ENCODE data around the gene ATG4C. TPM values are rescaled to one million over a fixed set of nuclear protein-coding genes. Genes with fewer than 3 reads are reported as not detected.

Gene ATG4C
- total and polyA plus RNA-seq, 10 of the 15 experiments (the other 5 are each of a cell fraction or from before 2014, with no cell fraction given), result 8.1 to 30.9 (median 18.9) TPM

GRCh38 chr1:62852253-62852652 is 68.3 kb downstream of the ATG4C start:
- BruUV-seq (replicated peaks), result no TSS peak
- no peak overlapping the region for H3K27ac ChIP-seq (ENCODE audit: control insufficient read depth, insufficient read depth)
- H3K4me2 ChIP-seq (ENCODE audit: control insufficient read depth, insufficient read depth), result no peak overlapping the region
- H3K9ac ChIP-seq (ENCODE audit: control insufficient read depth, insufficient read depth, low read length), result no peak overlapping the region
- H3K27me3 ChIP-seq (replicated peaks in 1 of 2; ENCODE audit: control insufficient read depth in 2 of 2, insufficient read depth in 2 of 2, low read length in 1 of 2), result no peaks in the 10 kb centered on the region
- POLR2A ChIA-PET, result no interaction called here
- no peaks in the 10 kb centered on the region for H3K36me3 ChIP-seq (ENCODE audit: control insufficient read depth in 2 of 2, insufficient read depth in 2 of 2, low read length in 1 of 2)
- CTCF ChIA-PET, result interaction anchor here (1.0 to 9.0 kb wide), 3 partner anchors 10 to 685 kb away, joined by 3 to 49 read pairs (median 4); no protein-coding TSS in a partner anchor
- no peak for ATAC-seq
- RAD21 ChIA-PET (ENCODE audit: unreplicated experiment), result interaction anchor here (1.0 kb wide), 1 partner anchor 13 kb away, joined by 3 read pairs; no protein-coding TSS in a partner anchor
- H4K20me1 ChIP-seq (ENCODE audit: control insufficient read depth, insufficient read depth), result no peaks in the 10 kb centered on the region
- H2AFZ ChIP-seq (ENCODE audit: control insufficient read depth, low read depth, low read length), result no peak overlapping the region
- intact Hi-C loops (cut with micrococcal nuclease; ENCODE audit: unreplicated experiment), result no loop called here
- DNase-seq (ENCODE audit: low read depth, low spot score), result no peak
- H3K79me2 ChIP-seq (ENCODE audit: control insufficient read depth, insufficient read depth, low read length), result no peaks in the 10 kb centered on the region
- FAIRE-seq, result peak; percentile 56
- SMC1A ChIA-PET (ENCODE audit: uncharacterized antibody, unreplicated experiment), result no interaction called here
- H3K4me3 ChIP-seq, result no peak overlapping the region
- H3K4me1 ChIP-seq (ENCODE audit: control insufficient read depth, insufficient read depth, low read length), result no peaks in the 10 kb centered on the region
- in situ Hi-C loops (cut with MboI), result no loop called here
- no peak for TF ChIP-seq CHD2 (IDR thresholded peaks at IDR 0.05; ENCODE audit: borderline replicate concordance, low read depth, low read length)
- no peak for TF ChIP-seq WRNIP1 (IDR thresholded peaks at IDR 0.05; ENCODE audit: borderline replicate concordance, low read depth, low read length)
- TF ChIP-seq EGR1 (IDR thresholded peaks at IDR 0.05; ENCODE audit: borderline replicate concordance in 1 of 2, low read depth in 2 of 2, low read length in 2 of 2), result no peak
- TF ChIP-seq NRF1 (conservative IDR thresholded peaks at IDR 0.05; ENCODE audit: low read depth, low read length), result no peak
- no peak for TF ChIP-seq CBX3 (IDR thresholded peaks at IDR 0.05; ENCODE audit: borderline replicate concordance, low read depth)
- no peak for TF ChIP-seq E4F1 (IDR thresholded peaks at IDR 0.05; ENCODE audit: borderline replicate concordance, partially characterized antibody)
- TF ChIP-seq NBN (IDR thresholded peaks at IDR 0.05), result no peak
- TF ChIP-seq BACH1 (IDR thresholded peaks at IDR 0.05; ENCODE audit: borderline replicate concordance), result no peak
- H3K9me3 ChIP-seq (replicated peaks; ENCODE audit: control insufficient read depth, insufficient read depth, low read length), result no peaks in the 10 kb centered on the region
